ENCODE data around the gene ACTR1B.

ACTR1B gene

DNA sequence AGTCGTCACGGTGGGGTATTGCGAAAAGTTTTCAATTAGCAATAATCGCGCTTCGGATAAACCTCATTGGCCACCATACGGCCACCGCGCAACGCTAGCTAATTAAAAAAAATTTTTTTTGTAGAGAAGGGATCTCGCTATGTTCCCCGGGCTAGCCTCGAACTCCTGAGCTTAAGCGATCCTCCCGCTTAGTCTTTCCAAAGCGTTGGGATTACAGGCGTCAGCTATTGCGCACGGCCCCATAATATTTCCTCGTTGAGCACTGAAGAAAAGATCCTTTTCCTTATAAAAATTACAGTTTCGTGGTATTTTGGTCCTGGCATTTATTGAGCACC is 759 bp upstream of the ACTR1B start:
- Histone ChIP-seq H3K9ac (ENCODE audit: low read depth, low read length, poor library complexity, severe bottlenecking) (peak overlapping the region; percentile 75), H3K27me3 (ENCODE audit: insufficient read depth, low read length, poor library complexity, severe bottlenecking) (no peaks in the 10 kb centered on the region), H2AFZ (ENCODE audit: low read length) (peak overlapping the region; percentile 94), H4K20me1 (ENCODE audit: insufficient read depth, low read length, poor library complexity, severe bottlenecking) (peaks cover 18% of the 10 kb centered on the region), H3K9me3 (ENCODE audit: insufficient read depth, low read depth, low read length) (no peaks in the 10 kb centered on the region), H3K9me2 (replicated peaks; ENCODE audit: low read depth, low read length) (no peaks in the 10 kb centered on the region), H3K4me2 (ENCODE audit: low read depth, low read length, poor library complexity, severe bottlenecking) (peak overlapping the region; percentile 71), H3F3A (ENCODE audit: low read depth) (no peaks in the 10 kb centered on the region), H3K36me3 (ENCODE audit: insufficient read depth, low read length) (no peaks in the 10 kb centered on the region), H3K79me2 (ENCODE audit: insufficient read depth, low read length) (peaks cover 45% of the 10 kb centered on the region), H3K4me1 (ENCODE audit: insufficient read depth, low read length, poor library complexity, severe bottlenecking) (peaks cover 31% of the 10 kb centered on the region), H3K4me3 (ENCODE audit: low read length, poor library complexity, severe bottlenecking) (peak overlapping the region; percentile 82)
- no peak for TF ChIP-seq EZH2phosphoT487 (IDR thresholded peaks at IDR 0.05; ENCODE audit: borderline replicate concordance)
- TF ChIP-seq, protein P1, sequence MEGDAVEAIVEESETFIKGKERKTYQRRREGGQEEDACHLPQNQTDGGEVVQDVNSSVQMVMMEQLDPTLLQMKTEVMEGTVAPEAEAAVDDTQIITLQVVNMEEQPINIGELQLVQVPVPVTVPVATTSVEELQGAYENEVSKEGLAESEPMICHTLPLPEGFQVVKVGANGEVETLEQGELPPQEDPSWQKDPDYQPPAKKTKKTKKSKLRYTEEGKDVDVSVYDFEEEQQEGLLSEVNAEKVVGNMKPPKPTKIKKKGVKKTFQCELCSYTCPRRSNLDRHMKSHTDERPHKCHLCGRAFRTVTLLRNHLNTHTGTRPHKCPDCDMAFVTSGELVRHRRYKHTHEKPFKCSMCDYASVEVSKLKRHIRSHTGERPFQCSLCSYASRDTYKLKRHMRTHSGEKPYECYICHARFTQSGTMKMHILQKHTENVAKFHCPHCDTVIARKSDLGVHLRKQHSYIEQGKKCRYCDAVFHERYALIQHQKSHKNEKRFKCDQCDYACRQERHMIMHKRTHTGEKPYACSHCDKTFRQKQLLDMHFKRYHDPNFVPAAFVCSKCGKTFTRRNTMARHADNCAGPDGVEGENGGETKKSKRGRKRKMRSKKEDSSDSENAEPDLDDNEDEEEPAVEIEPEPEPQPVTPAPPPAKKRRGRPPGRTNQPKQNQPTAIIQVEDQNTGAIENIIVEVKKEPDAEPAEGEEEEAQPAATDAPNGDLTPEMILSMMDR (conservative IDR thresholded peaks at IDR 0.05; ENCODE audit: low read length) = 0 out of 2 replicates have a peak, but pooled peaks have one; percentile 5

DNA sequence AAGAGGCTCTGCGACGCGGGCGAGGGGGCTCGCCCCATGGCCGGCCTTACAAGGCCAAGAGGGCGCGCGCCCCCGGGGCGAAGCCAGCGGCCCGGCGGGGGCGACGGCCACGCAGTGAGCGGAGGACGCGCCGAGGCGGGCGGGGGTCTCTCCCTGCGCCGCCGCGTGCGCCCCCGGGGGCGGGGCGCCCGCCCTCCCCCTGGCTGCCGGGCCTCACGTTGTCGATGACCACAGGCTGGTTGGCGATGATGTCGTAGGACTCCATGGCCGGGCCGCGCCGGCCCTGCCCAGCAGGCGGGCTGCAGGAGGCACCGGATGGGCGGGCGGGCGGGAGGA is 250 bp downstream of the ACTR1B start:
- Histone ChIP-seq H2AFZ (ENCODE audit: low read length) (peak overlapping the region; percentile 26), H3K36me3 (ENCODE audit: insufficient read depth, low read length) (peaks cover under 1% of the 10 kb centered on the region; the same call in 1 of the 2 replicates), H3K79me2 (ENCODE audit: insufficient read depth, low read length) (peaks cover 46% of the 10 kb centered on the region), H3K27me3 (ENCODE audit: insufficient read depth, low read length, poor library complexity, severe bottlenecking) (no peaks in the 10 kb centered on the region), H3K9ac (ENCODE audit: low read depth, low read length, poor library complexity, severe bottlenecking) (peak overlapping the region; percentile 84), H3K9me2 (replicated peaks; ENCODE audit: low read depth, low read length) (no peaks in the 10 kb centered on the region), H3K4me1 (ENCODE audit: insufficient read depth, low read length, poor library complexity, severe bottlenecking) (peaks cover 31% of the 10 kb centered on the region), H3K4me3 (ENCODE audit: low read length, poor library complexity, severe bottlenecking) (peak overlapping the region; percentile 89), H3K9me3 (ENCODE audit: insufficient read depth, low read depth, low read length) (no peaks in the 10 kb centered on the region), H4K20me1 (ENCODE audit: insufficient read depth, low read length, poor library complexity, severe bottlenecking) (peaks cover 18% of the 10 kb centered on the region), H3K4me2 (ENCODE audit: low read depth, low read length, poor library complexity, severe bottlenecking) (peak overlapping the region; percentile 91), H3F3A (ENCODE audit: low read depth) (no peaks in the 10 kb centered on the region)
- TF ChIP-seq, protein P1 (conservative IDR thresholded peaks at IDR 0.05; ENCODE audit: low read length) = no peak
- no peak for TF ChIP-seq EZH2phosphoT487 (IDR thresholded peaks at IDR 0.05; ENCODE audit: borderline replicate concordance)

DNA sequence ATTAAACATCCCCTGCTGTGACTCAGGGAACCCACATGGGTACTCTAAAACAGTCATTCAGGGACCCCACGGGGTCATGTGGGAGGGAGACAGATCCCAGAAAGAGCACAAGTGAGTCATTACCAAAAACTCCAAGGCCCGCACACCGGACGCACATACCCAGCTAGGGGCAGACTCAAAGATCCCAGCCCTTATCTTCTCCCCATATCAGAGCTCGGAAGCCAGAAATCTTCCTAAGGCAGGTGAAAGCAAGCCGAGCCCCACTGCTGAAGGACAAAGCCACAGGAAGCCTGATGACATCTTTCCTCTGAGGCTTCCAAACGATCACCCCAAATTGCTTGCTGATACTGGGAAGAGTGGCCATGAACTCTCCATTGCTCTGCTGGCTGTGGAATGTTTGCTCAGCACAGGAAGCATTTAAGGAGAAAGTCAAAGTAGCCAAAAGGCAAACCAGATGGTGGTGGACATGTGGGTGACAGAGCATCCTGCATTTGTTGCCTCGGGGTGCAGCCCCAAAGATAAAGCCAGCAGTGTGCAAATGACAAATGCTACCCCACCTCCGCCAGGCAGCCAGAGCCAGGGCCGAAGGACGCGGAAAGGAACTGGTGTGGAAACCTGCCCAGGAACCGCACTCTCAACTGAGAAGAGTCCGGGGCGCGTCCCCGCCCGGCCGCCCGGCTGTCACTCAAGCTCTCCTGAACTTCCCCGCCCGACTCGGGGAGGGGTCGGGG is 784 bp downstream of the ACTR1B start:
- H2AFZ ChIP-seq (ENCODE audit: low read length) = peak overlapping the region; percentile 26
- no peaks in the 10 kb centered on the region for H3K9me2 ChIP-seq (replicated peaks; ENCODE audit: low read depth, low read length)
- TF ChIP-seq EZH2phosphoT487 (IDR thresholded peaks at IDR 0.05; ENCODE audit: borderline replicate concordance) = no peak
- TF ChIP-seq, protein P1 (conservative IDR thresholded peaks at IDR 0.05; ENCODE audit: low read length) = no peak

More for the DNA sequence above, 784 bp downstream of the ACTR1B start:
- peak overlapping the region; percentile 89 for H3K4me3 ChIP-seq (ENCODE audit: low read length, poor library complexity, severe bottlenecking)
- H3K36me3 ChIP-seq (ENCODE audit: insufficient read depth, low read length) = peaks cover 6% of the 10 kb centered on the region; the same call in 1 of the 2 replicates
- peak overlapping the region; percentile 91 for H3K4me2 ChIP-seq (ENCODE audit: low read depth, low read length, poor library complexity, severe bottlenecking)
- H3K27me3 ChIP-seq (ENCODE audit: insufficient read depth, low read length, poor library complexity, severe bottlenecking) = no peaks in the 10 kb centered on the region
- H3K79me2 ChIP-seq (ENCODE audit: insufficient read depth, low read length) = peaks cover 46% of the 10 kb centered on the region
- H4K20me1 ChIP-seq (ENCODE audit: insufficient read depth, low read length, poor library complexity, severe bottlenecking) = peaks cover 18% of the 10 kb centered on the region
- no peaks in the 10 kb centered on the region for H3F3A ChIP-seq (ENCODE audit: low read depth)
- no peaks in the 10 kb centered on the region for H3K9me3 ChIP-seq (ENCODE audit: insufficient read depth, low read depth, low read length)
- H3K9ac ChIP-seq (ENCODE audit: low read depth, low read length, poor library complexity, severe bottlenecking) = peak overlapping the region; percentile 84
- H3K4me1 ChIP-seq (ENCODE audit: insufficient read depth, low read length, poor library complexity, severe bottlenecking) = peaks cover 31% of the 10 kb centered on the region

Data from Loucy (cell line).